GM12875 (cell line): Measurements from ENCODE around the gene CYTH1.

Experiments used
- H3K4me3 ChIP-seq: one replicate; pipeline ENCODE4 v1.5.1; 2011; ENCODE audit warnings: low read depth, low read length, control low read depth
- CTCF ChIP-seq: IDR thresholded peaks from 2 replicates; pipeline ENCODE4 v1.5.1; 2011; ENCODE audit warnings: low read depth, mild to moderate bottlenecking, control low read depth, inconsistent platforms, low read length, moderate library complexity, borderline replicate concordance; ENCODE audit not compliant: insufficient read depth

Gene CYTH1

GRCh38 chr17:78655251-78655940, 126.7 kb downstream of the CYTH1 start:
- no peak for TF ChIP-seq CTCF
- no peak overlapping the region for H3K4me3 ChIP-seq

GRCh38 chr17:78654325-78654724, 127.7 kb downstream of the CYTH1 start:
- no peak for TF ChIP-seq CTCF
- no peak overlapping the region for H3K4me3 ChIP-seq

GRCh38 chr17:78653382-78653781, 128.7 kb downstream of the CYTH1 start:
- TF ChIP-seq CTCF: no peak
- H3K4me3 ChIP-seq: no peak overlapping the region

- TF ChIP-seq CTCF: no peak
- no peak overlapping the region for H3K4me3 ChIP-seq
These were observed 129.2 kb downstream of the CYTH1 start for GRCh38 chr17:78652913-78653312.

GRCh38 chr17:78652024-78652423, 130.0 kb downstream of the CYTH1 start:
- no peak for TF ChIP-seq CTCF
- H3K4me3 ChIP-seq: no peak overlapping the region

GRCh38 chr17:78651554-78651953, 130.5 kb downstream of the CYTH1 start:
- no peak overlapping the region for H3K4me3 ChIP-seq
- no peak for TF ChIP-seq CTCF

- TF ChIP-seq CTCF: no peak
- H3K4me3 ChIP-seq: no peak overlapping the region
These were observed 131.9 kb downstream of the CYTH1 start for GRCh38 chr17:78650093-78650715.
